Raji (cell line): ENCODE data around the gene HIF1A.
A peak's percentile ranks its signal among the peaks of the same experiment; 100 is the strongest.

Experiments
- POLR2A ChIP-seq: IDR thresholded peaks from 2 replicates; pipeline ENCODE4 v1.6.1; 2011; ENCODE audit warnings: low read depth, low read length, control low read depth; ENCODE audit not compliant: insufficient read depth

The HIF1A gene

GRCh38 chr14:61694830-61695694, at the start of gene HIF1A:
Gene HIF1A, plus strand, starts transcription at chr14:61695513. Its CDS starts 292 bp downstream, at chr14:61695805.
- peak; percentile 94 for TF ChIP-seq POLR2A

GRCh38 chr14:61646366-61647116, 48.8 kb upstream of the HIF1A start:
- TF ChIP-seq POLR2A: no peak

- TF ChIP-seq POLR2A: no peak
Measured at GRCh38 chr14:61647704-61648103, 47.6 kb upstream of the HIF1A start.

DNA sequence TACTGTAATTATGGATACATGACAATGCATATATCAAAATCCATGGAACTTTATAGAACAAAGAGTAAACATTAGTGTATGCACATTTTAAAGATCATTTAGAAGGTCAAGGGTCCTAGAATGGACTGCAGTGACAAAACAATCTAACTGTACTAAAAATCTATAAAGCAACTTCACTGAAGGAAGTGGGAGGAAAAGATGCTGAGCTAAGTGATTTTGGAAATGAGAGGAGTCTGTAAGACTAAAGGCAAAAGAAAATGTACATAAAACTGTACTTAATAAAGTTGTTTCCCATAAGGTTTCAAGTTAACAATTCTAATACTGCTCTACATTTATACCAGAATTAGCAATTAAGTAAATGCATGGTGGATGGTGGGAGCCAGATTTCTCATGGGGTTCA, 46.9 kb upstream of the HIF1A start:
- TF ChIP-seq POLR2A: no peak

DNA sequence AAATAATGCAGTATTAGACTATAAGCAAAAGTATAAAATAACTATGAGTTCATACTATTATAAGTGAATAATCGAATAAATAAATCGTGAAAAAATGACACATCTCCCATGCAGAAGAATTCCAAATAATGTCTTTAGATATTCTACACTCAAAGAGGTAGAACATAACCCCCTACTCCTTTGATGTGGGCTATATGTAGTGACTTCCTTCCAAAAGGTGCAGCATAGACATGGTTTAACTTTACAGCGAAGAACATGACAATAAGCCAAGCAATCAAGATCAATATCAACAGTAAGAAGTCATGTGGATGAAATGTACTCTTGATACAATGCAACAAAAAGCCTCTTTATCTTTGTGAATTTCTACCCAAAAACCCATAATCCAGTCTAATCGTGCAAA, 46.0 kb upstream of the HIF1A start:
- no peak for TF ChIP-seq POLR2A

GRCh38 chr14:61651355-61651754, 44.0 kb upstream of the HIF1A start:
- TF ChIP-seq POLR2A: no peak

DNA sequence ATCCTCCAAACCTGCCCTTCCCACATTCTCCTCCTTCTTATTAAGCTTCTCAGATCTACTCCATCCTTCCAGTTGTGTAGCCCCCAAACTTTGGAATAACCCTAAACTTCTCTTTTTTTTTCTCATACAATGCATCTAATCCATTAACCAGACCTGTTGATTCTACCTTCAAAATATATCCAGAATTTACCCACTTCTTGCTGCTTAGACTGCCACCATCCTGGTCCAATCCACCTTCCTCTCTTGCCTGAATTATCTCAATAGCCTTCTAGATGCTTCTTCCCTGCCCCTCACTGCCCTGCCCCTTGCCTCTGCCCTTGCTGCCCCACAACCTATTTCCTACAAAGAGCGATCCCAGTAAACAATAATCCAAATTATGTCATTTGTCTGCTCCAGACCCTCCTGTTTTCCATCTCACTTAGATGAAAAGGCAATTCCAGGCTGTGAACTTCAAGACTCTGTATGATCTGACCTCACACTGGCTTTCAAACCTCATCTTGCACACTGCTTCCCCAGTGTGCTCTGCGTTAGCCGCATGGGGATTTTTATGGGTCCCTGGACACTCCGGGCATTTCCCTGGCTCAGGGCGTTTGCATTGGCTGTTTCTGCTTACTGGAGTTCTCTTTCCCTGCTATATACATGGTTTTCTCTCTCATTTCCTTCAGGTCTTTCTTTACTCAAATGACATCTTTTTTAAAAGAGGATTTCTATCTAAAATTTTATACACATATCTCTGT, 42.6 kb upstream of the HIF1A start:
- no peak for TF ChIP-seq POLR2A

GRCh38 chr14:61653507-61653906, 41.8 kb upstream of the HIF1A start:
- no peak for TF ChIP-seq POLR2A

DNA sequence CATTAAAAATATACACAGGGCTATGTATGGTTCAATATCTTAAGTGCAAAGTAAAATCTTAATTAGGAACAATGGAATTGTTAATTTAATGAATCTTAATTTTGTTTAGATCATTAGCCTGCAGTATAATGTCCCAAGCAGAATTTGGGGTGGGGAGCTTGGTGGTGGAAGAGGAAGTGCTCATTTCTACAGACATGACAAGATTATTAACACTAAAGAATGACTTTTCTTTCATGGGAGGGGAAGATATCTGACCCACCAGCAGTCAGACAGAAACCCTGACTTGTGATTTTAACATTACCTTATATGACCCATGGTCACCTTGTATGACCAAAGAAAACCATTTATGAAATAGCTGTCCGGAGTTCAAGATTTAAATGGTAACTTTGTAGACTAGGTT, 41.3 kb upstream of the HIF1A start:
- TF ChIP-seq POLR2A: no peak

DNA sequence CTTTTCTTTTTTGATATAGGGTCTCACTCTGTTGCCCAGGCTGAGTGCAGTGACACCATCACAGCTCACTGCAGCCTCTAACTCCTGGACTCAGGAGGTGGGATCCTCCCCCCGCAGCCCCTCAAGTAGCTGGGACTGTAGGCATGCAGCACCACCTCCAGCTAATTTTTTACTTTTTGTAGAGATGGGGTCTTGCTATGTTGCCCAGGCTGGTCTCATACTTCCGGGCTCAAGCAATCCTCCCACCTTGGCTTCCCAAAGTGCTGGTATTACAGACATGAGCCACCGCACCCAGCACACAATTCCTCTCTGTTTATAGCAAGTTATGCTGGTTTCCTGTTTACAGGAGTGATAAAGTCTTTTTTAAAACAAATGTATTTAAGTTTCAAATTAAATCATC, 39.5 kb upstream of the HIF1A start:
- no peak for TF ChIP-seq POLR2A

DNA sequence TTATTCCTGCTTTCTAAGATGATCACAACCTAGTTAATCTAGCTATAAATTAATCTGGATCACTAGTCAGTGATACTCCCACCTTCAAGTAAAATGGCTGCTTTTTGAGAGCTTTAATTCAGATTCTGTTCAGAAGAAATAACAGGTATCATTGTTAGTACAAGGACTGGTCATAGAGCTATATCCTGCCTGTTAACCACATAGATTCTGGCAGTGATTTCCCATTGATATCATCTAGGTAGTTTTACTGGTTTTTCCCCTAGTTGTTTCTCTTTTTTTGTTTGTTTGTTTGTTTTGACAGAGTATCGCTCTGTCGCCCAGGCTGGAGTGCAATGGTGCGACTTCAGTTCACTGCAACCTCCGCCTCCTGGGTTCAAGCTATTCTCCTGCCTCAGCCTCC, 39.0 kb upstream of the HIF1A start:
- TF ChIP-seq POLR2A: no peak

DNA sequence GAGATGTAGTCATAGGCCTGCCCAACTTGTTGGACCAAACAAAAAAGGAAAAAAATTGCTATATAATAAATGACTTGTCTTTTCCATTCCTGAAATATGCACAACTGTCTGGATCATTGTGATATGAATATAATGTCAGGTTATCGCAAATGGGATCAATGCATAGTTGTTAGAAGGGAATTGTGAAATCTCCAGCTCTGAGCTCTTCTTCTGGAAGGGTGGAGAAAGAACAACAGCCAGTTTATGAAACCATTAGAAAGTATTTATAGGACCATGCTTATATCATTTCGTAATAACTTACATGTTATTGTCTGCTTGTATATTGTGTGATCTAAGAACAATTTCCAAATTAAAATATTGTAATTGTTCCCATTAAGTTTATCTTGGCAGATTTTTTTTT, 35.7 kb upstream of the HIF1A start:
- no peak for TF ChIP-seq POLR2A

DNA sequence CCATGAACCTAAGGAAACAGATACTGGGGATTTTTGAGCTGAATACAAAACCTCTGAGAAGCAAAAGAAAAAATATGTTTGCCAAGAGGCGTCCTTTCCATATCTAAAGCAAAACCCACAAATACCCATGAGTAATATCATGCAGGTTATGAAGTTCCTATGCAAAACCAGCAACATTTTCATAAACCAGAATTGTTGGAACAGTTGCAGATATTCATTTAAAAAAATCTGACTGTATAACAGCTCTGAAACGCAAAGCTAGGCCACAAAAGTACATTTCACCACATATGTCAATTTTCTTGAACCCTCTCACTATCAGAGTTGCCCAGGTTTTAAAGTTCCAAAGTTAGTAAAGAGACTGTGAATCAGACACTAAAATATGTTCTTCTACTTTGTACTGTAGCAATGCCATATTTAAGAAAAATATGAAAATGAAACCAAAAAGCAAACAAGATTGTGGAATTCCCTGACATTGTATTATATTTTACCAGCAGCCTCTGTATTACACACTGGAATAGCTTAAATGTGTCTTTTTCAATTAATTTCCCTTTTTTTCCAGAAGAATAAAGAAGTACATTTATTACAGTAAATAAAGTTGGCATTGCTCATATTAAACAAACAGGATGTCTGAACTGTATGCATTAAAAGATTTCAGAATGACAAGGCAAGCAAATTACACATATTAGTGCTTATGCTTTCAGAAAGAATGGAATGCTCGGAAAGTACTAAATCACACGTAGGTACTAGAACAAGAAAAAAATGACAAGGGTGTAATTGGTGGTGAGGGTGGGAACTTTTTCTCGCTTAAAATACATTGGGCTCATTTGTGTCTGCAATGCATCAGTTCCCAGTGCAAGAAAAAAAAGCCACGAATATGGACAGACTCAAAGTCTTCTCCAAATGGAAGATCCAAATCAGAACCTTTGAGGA, 33.6 kb upstream of the HIF1A start:
- TF ChIP-seq POLR2A: peak; percentile 28; the same call in 1 of the 2 replicates
